NCI-H82 treated with DMSO at 0.1 percent for 48 hours (cell line): Measurements from ENCODE around the gene NRDE2.

ENCODE experiments used
- DNase-seq: peaks from one replicate; lab custom pipeline; 2025; ENCODE audit not compliant: unreplicated experiment; lab: John Stamatoyannopoulos, UW

NRDE2 gene

DNA sequence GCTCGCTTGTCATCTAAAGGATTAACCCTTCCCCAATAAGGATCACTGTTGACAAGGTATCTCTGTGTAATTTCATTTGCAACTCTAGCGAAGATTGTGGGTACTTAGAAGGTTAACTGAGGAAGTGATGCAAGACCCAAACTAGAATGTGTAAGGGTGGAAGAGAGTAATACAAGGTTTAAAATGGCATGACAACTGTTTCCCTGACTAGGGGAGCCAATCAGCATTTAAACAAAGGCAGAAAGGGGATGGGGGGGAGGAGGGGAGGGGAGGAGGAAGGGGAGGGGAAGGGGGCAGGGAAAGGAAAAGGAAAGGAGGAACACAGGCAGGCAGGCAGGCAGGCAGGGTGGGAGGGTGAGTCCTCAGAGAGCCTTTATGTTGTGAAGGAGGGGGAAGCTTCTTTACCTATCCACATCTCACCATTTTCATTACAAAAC lies 31.1 kb downstream of the NRDE2 start:
- no peak for DNase-seq

DNA sequence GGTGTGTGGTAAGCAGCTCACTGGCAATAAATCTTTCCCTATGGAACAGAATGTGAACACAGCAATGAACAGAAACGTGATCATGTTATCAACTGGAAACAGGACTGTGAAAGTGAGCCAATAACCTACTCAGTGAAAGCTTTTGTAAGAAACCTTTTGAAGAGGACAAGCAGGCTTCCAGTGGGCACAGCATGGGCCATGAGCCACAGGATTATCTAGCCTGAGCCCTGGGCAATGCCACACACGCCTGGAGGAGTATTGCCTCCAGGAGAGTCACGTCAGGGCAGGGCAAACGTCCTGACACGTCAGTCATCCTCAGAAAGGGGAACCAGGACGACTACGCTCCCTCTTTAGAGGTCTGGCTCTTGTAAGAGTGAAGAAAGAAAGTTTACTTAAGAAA lies 32.3 kb downstream of the NRDE2 start:
- DNase-seq = no peak

DNA sequence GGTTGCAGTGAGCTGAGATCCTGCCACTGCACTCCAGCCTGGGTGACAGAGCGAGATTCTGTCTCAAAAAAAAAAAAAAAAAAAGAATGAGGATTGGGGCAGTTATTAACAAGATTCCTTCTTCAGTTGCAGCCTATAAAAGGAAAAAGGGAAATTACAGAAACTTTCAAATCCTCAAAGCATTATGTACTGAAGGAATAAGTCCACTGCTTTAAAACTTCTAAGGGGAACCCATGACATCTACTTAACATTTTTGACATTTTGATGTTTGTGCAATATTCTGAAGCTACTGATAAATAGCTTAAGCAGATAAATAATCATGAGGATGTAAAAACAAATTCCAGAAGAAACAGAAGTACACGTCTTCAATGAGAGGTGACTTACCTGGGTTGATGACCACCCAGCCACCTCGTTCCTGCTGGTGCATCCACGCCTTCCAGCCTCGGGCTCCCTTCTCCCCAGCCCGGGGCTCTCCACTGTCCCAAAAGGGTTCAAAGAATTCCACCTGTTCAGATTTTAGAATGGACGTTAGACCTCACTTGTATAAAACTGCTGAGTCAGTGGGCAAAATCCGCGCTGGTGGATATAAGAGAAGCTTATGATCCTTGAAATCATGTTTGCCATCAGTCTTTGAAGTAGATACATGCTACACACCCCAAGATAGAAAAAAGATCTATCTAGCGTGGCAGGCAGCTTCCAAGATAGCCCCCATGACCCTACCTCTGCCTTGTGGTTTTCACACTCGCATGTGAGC lies 33.7 kb downstream of the NRDE2 start:
- DNase-seq = no peak

DNA sequence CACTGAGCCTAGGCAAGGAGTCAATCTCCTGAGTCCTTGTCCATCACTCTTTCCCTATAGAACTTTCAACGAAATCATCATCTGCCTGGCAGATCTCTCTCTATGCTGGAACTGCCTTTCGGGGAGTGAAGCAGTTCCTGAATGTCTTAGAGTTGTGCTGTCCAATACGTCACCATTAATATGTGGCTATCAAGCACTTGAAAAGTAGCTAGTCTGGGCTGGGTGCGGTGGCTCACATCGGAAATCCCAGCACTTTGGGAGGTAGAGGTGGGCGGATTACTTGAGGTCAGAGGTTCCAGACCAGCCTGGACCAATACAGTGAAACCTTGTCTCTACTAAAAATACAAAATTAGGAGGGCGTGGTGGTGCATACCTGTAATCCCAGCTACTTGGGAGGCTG lies 35.1 kb downstream of the NRDE2 start:
- no peak for DNase-seq

DNA sequence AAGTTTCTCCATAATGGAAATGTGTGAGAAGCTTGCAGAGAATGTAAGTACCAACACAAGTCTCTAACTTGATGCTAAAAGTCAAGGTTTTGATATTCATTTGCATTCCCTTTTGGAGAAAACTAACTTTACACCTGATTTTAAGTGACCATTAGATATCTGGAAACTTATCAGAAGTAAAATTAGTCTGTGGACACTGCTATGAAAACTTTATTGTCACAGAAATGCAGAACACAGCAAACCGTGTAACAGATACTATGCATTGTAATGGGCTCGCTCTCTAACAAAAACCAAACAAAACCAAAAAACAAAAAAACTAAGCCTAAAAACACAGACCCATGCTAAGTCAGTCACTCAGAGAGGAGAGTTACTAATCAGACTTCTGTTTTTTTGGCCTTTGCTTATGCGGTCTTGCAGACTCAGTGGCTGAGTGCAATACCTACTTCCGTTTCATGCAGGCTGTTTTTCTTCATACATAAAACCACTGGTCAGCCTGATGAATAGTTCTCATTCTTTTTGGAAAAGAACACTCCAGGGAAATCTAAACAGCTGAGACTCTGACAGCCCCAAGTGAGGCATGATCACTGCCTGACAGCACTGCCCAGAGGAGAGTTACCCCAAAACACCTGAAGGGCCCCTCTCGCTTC lies 35.7 kb downstream of the NRDE2 start:
- DNase-seq = no peak

DNA sequence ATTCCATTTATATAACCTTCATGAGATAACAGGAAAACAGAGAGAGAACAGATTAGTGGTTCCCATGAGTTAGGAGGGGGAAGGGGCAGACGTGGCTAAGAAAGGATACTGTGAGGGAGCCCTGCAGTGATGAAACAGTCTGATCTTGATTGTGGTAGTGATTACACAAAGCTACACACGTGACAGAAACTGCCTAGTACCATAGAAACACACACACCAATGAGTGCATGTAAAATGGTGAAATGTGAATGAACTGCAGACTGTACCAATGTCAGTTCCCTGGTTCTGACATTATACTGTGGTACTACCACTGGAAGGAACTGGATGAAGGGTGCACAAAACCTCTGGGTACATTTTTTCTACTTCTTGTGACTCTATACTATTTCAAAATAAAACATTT lies 36.9 kb downstream of the NRDE2 start:
- DNase-seq = no peak

DNA sequence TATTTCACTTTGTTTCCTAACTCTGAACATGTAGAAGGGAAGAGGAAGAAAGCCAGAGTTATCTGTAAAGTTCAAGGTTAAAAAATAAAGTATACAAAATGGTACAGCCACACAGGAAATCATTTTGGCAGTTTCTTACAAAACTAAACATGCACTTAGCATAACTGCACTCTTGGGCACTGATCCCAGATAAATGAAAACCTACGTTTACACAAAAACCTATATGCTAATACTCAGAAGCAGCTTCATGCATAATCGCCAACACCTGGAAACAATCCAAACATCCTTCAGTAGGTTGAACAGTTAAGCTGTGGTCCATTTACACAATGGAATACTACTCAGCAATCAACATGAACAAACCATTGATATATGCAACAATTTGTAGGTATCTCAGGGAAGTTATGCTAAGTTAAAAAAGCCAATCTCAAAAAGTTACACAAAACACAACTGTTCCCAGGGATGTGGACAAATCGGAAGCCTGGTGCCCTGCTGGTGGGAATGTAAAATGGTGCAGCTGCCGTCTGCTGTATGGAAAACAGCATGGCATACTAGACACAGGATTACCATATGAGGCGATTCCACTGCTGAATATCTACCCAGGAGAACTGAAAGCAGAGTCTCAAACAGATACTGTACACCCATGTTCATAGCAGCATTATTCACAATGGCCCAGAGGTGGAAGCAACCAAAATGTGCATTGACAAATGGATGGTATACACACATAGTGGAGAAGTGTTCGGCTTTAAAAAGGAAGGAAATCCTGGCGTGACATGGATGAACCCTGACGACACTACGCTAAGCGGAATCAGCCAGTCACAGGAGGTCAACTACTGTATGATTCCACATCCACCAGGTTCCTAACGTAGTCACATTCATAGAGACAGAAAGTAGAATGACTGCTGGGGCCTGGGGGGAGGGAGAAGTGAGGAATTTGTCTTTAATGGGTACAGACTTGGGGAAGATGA lies 37.7 kb downstream of the NRDE2 start:
- no peak for DNase-seq

DNA sequence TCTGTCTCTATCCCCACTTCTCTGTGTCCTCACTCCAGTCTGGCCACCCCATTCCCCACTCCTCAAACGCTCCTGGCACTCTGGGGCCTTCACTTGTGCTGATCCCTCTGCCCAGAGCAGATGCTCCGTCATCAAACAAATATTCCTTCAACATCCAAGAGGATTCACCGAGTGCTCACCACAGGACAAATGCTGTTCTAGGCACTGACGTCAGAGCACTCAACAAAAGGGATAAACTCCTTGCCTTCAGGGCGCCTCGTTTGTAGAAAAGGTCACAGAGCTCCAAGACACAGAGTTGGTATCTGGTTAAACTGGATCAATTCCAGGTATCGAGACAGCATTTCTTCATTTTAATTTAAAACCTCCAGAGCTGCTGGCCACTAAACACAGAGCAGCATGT lies 40.0 kb downstream of the NRDE2 start:
- DNase-seq = no peak

DNA sequence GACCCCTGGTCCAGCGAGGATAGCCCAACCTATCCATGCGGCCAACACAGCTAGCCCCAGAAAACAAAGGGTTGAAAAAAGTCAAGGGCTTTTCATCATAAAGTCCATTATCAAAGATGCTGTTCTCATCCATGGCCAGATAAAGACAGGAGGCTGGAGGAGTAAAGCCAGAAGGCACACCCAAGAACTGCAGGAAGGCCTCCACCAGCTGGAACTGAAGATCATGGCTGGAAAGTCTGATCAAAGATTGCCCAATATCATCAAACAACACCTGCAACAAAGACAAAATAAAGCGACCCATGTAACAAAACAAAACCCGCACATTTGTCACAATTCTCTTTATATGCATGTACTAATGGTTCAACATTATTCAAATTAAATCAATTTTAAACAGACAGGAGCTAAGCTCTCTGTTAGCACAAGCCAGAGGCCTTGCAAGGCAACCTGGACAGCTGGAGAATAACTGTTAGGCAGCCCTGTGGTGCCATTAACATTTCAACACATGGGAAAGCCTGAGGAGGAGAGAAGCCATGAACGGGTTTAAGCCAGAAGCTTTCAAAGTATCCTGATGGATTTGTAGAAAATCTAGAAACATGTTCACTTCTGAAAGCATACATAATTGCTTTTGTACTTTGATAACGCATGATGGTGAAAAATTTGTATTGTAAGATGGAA lies 41.3 kb downstream of the NRDE2 start:
- no peak for DNase-seq

DNA sequence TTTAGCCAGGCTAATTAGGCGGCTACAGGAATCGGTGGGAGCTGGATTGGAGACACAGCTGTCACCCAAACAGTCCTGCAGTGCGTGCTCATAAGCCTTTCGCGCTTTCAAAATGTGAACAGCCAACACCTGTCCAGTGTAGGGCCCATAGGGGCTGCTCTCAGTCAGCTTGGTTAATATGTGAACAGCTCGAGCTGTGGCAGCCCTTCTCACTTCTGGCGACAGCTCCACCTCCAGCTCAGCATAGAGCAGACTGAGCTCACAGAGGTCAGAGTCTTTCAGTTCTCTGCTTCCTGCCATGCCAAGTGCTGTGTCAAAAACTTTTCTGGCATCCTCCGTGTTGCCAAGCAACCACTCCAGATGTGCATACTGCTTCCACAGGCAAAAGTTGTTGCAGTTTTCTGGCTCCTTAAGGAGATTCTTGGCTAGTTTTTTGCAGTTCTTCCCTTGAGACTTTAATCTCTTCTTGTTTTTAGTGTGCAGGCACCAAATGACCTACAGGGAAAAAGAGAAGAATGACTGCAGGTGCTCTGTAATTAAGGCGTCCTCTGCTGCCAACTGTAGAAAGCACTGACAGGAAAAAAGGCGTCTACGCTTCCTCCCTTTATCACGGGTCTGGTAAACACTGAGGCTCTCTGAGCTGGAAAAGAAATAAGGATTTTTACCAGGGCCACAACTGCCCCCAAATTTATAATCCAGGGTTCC lies 42.9 kb downstream of the NRDE2 start:
- no peak for DNase-seq

DNA sequence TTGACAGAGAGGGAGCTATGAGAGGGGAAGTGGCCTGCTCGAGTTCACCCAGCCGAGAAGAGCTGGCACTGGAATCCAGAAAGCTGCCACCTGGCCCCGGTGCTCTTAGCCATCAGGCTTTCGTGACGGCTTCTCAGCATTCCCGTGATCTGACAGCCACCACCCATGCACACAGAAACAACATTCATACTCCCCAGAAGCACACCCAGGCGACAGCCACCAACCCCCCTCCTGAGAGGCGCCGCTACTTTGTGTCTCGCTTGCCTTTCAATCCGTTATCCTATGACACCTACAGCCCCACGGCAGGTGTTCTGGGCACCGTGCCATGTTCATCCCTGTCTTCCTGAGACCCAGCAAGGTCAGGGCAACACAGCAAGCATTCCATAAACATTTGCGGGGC lies 44.0 kb downstream of the NRDE2 start:
- no peak for DNase-seq

DNA sequence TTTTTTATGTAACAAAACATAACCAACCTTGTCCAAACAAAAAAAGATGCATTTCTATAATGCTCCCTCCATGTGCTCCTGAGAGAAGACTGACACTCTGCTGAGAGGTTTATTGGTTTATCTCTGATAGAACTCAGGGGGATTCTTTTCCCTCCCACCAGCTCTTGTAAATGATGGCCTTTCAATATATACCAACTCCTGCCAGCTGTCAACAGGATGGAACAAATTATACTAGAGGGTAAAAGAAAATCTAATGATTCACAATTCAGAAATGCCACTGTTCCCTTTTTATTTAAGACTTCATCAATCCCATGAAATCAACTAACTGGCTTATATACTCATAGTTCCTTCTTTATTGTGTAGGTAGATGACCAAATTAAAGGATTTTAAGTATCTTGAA lies 50.0 kb downstream of the NRDE2 start:
- no peak for DNase-seq

DNA sequence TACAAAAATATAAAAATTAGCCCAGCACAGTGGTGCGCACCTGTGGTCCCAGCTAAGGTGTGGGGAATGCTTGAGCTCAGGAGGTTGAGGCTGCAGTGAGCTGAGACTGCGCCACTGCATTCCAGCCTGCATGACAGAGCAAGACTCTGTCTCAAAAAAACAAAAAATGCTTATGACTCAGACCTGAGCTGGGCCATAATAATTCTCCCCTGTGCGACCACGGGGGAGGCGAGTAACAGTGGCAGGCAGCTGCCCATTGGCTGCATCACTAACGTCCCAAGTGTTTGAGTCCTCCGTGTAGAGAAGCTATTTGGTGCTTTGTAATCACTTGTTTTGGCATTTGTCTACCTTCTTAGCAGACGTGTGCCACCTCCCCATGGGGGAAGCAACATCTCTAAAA lies 50.5 kb downstream of the NRDE2 start:
- no peak for DNase-seq

DNA sequence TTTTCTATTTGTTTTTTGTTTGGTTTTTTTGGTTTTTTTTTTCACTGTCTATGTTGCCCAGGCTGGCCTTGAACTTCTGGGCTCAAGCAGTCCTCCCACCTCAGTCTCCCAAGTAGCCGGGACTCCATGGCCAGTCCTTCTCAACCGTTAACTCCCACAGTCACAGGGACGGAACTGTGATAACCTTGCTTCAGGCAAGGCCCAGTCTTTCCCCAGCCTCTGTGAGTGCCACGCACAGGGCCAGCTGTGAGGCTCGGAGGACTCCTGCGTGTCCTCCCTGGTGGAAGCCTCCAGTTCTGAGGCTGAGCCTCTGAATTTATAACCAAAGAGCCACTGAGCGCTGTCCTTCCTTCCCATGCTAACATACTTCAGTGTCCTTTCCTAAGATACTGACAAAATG lies 51.6 kb downstream of the NRDE2 start:
- DNase-seq = no peak

DNA sequence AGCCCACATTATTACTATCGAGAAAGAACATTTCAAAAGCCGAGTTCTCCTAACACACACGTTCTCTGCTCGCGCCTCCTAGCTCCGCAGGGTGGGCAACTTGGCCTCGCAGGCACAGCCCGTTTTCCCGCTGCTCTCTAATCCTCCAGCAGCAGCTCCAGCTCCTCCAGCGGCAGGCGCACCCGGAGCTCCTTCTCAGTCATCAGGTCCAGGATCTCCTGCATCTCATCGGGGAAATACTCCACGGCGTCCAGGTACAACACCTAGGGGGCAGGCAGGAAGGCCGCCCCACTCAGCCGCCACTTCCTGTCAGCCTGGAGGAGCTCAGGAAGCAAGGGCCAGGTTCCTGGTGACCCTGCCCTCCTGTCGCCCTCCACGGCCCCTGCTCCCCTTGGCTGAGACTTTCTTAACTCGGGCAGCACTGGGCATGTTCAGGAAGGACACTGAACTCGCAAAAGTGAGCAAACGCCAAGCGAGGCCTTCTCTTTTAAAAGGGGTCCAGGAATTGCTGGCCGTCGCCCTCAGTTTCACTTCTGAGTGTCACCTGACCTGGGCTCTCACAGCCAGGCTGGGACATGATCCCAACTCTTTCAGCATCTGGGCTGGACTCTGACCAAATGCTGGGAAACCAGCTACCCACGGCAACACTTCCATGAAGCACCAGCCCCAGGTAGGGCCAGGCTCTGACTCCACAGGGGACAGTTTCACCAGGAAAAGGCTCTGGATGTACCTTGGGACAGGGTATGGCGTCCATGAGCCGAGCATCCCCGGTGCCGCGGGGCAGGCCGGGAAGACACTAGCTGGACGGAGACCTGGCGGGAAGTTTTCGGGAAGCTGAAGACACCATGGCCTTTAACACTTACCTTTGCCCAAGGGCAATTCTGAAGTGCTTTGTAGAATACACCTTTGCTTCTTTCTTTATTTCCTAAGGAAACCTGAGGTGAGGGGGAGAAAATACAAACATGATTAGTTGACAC lies 53.3 kb downstream of the NRDE2 start:
- no peak for DNase-seq

DNA sequence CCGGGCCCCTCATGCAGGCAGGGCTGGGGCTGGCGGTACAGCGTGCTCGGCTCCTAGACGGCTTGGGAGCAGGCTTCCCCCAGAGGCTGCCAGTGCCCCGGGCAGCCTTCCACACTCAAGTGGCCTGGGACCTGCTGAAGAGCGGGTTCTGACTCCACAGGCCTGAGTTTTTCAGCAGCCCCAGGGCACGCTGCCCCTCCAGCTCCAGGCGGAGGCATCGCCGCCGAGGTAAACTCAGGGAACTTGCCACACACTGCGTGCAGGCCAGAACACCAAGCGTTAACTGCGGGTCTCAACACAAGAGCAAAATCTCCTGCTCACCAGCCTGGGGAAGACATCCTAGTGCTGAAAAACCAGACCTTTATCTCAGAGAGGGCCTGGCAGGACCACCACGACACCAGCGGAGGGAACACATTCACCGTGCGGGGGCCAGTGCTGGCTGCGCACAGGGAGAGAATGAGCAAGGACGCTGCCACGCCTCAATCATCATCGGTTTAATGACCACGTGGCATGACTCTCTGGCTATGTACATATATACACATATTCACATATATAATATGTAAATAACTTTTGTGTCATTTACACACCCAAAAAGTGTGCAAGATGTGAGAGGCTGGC lies 54.1 kb downstream of the NRDE2 start:
- DNase-seq = no peak

DNA sequence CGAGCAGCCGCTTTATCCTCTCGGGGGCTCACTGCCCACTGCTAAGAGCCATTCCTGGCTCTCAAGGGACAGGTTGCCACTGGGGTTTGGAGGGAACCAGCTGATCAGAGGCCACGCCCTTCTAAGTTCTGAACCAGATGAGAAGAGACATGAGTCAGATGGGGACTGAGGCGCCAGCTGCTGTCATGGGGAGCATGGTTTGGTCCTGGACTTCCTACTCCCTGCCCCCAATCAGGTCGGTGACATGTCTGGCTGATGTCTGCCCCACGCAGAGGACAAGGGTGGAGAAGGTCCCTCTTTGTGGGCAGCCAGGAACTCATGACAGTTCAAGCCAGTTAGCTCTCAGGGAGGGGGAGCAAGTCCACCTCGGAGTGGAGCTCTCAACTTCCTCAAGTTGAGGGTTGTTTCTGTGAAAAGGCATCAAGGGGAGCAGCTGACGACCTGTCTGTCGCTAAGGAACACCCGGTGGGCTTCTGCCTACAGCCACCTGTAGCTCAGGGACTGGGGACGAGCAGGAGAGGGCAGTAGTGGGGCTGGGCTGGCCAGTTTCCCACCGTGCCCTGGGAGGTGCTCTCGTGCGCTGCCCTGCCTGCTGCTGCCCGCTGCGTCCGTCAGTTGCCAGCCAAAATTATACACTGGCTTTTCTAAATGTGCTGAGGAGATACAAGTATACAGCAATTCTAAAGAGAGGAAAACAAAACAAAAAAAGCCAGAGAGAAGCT lies 54.9 kb downstream of the NRDE2 start:
- DNase-seq = no peak

DNA sequence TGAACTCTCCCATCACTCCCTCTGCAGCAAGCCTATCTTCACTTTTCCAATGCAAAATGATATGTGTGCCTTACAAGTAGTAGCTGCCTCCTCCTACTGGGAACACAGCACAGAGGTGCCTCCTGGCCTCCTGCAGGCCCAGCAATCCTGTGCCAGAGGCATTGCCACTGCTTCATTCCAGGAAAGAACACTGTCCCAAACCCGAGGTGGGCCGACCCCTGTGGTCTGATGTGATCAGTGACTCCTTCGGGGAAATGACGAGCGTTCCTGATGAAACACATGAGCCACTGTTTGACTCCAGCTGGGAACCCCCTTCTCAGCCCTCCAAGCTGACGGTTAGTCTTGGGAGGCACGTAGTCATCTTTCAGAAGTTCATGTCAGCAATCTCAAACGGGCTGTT lies 55.9 kb downstream of the NRDE2 start:
- DNase-seq = no peak
